H1 (cell line): ENCODE results near the gene CDK5R1. TPM values are rescaled to one million over a fixed set of nuclear protein-coding genes. Genes with fewer than 3 reads are reported as not detected.

ENCODE experiments used
- CTCF ChIA-PET: fragments of 300-600 bp; sonication (Branson Sonifier 250); formaldehyde crosslinking; loops from one replicate; lab custom pipeline; 2021; ENCODE audit not compliant: partially characterized antibody; lab: Charles Lee
- POLR2A ChIA-PET: fragments of 300-600 bp; sonication (Branson Sonifier 250); formaldehyde crosslinking; loops from one replicate; lab custom pipeline; 2021; ENCODE audit warnings: inconsistent platforms; ENCODE audit not compliant: partially characterized antibody; lab: Charles Lee
- DNase-seq, 2 experiments: peaks; one replicate each; pipeline versions ENCODE4 v3.0.0 to v3.0.0-alpha.2; 2010 to 2022; ENCODE audit warnings: low spot score in 2 of 2, low read depth in 1 of 2, mixed read lengths in 1 of 2
- FAIRE-seq: peaks from 2 replicates; lab custom pipeline; 2011; peaks lifted over from hg19 to GRCh38; lab: Jason Lieb, UNC
- H2AFZ ChIP-seq: 2 replicates; pipeline ENCODE4 v1.8.1; 2012; ENCODE audit warnings: low read length, inconsistent platforms
- H2AK5ac ChIP-seq: 2 replicates; pipeline ENCODE4 v1.6.1; 2013; ENCODE audit warnings: low read depth, low read length
- H2BK120ac ChIP-seq: replicated peaks from 2 replicates; pipeline ENCODE3; 2013; ENCODE audit warnings: low read depth, low read length, inconsistent platforms
- H2BK12ac ChIP-seq: 2 replicates; pipeline ENCODE4 v1.6.1; 2013; ENCODE audit warnings: low read depth, low read length
- H2BK15ac ChIP-seq: 2 replicates; pipeline ENCODE4 v1.6.1; 2013; ENCODE audit warnings: low read length
- H2BK20ac ChIP-seq: 2 replicates; pipeline ENCODE4 v1.6.1; 2013; ENCODE audit warnings: low read length
- H2BK5ac ChIP-seq: 2 replicates; pipeline ENCODE4 v1.6.1; 2013; ENCODE audit warnings: low read depth, low read length
- H3K14ac ChIP-seq: 2 replicates; pipeline ENCODE4 v1.6.1; 2013; ENCODE audit warnings: inconsistent platforms; ENCODE audit not compliant: insufficient read length
- H3K18ac ChIP-seq: 2 replicates; pipeline ENCODE4 v1.6.1; 2013; ENCODE audit warnings: low read length; ENCODE audit errors: extremely low read depth
- H3K23ac ChIP-seq: 2 replicates; pipeline ENCODE4 v1.6.1; 2013; ENCODE audit warnings: inconsistent platforms; ENCODE audit not compliant: insufficient read length
- H3K23me2 ChIP-seq: 2 replicates; pipeline ENCODE4 v1.6.1; 2013; ENCODE audit warnings: low read depth, low read length
- H3K27ac ChIP-seq: 2 replicates; pipeline ENCODE4 v1.6.1; 2011; ENCODE audit warnings: low read depth, low read length, inconsistent platforms
- H3K27me3 ChIP-seq, 4 experiments: replicated peaks in 1 of 4; 1 replicate in 1 of 4; 2 replicates in 3 of 4; pipeline versions ENCODE4 v1.6.1 to v1.8.1; 2011 to 2013; ENCODE audit warnings: low read length in 3 of 4, mild to moderate bottlenecking in 3 of 4, inconsistent platforms in 2 of 4, mixed read lengths in 2 of 4, moderate library complexity in 1 of 4; ENCODE audit not compliant: control insufficient read depth in 3 of 4, insufficient read depth in 3 of 4; ENCODE audit errors: extremely low read depth in 1 of 4
- H3K36me3 ChIP-seq, 4 experiments: 2 replicates each; pipeline versions ENCODE4 v1.6.1 to v1.8.1; 2011 to 2013; ENCODE audit warnings: mild to moderate bottlenecking in 4 of 4, low read length in 3 of 4, moderate library complexity in 2 of 4, control low read depth in 1 of 4, inconsistent platforms in 1 of 4; ENCODE audit not compliant: insufficient read depth in 4 of 4, control insufficient read depth in 2 of 4
- H3K4ac ChIP-seq: replicated peaks from 2 replicates; pipeline ENCODE3; 2013; ENCODE audit warnings: low read length, low read depth, mixed read lengths, inconsistent platforms; ENCODE audit not compliant: insufficient read length
- H3K4me1 ChIP-seq, 4 experiments: replicated peaks in 1 of 4; 1 replicate in 1 of 4; 2 replicates in 3 of 4; pipeline versions ENCODE4 v1.6.1 to v1.8.1; 2011 to 2013; ENCODE audit warnings: low read length in 3 of 4, inconsistent platforms in 2 of 4, mixed read lengths in 1 of 4; ENCODE audit not compliant: insufficient read depth in 4 of 4, control insufficient read depth in 3 of 4
- H3K4me2 ChIP-seq, 2 experiments: 2 replicates each; pipeline versions ENCODE4 v1.6.1 to v1.8.1; 2011 to 2013; ENCODE audit warnings: low read depth in 2 of 2, low read length in 2 of 2, control low read depth in 1 of 2, inconsistent platforms in 1 of 2, mild to moderate bottlenecking in 1 of 2; ENCODE audit not compliant: insufficient read depth in 1 of 2
- H3K4me3 ChIP-seq, 4 experiments: fragments of 200-600, 300-600 bp in 1 of 4; sonication (generic), shearing (Covaris generic), sonication (Bioruptor Twin) in 1 of 4; 2 replicates each; pipeline versions ENCODE4 v1.5.1 to v1.8.1; 2011 to 2016; ENCODE audit warnings: low read length in 4 of 4, low read depth in 3 of 4, control low read depth in 2 of 4, inconsistent platforms in 2 of 4, mild to moderate bottlenecking in 2 of 4, mixed read lengths in 1 of 4, moderate library complexity in 1 of 4; ENCODE audit not compliant: insufficient read depth in 2 of 4; ENCODE audit errors: extremely low read depth in 1 of 4
- H3K56ac ChIP-seq: replicated peaks from 2 replicates; pipeline ENCODE3; 2013; ENCODE audit warnings: low read depth, mild to moderate bottlenecking, mixed read lengths, low read length, inconsistent platforms; ENCODE audit not compliant: insufficient read length
- H3K79me1 ChIP-seq: 2 replicates; pipeline ENCODE4 v1.6.1; 2013; ENCODE audit warnings: low read depth, low read length, control low read depth
- H3K79me2 ChIP-seq, 2 experiments: 2 replicates each; pipeline versions ENCODE4 v1.6.1 to v1.8.1; 2012 to 2013; ENCODE audit warnings: low read length in 2 of 2, mild to moderate bottlenecking in 2 of 2, inconsistent platforms in 1 of 2; ENCODE audit not compliant: insufficient read depth in 2 of 2, control insufficient read depth in 1 of 2
- H3K9ac ChIP-seq, 4 experiments: replicated peaks in 1 of 4; 1 replicate in 1 of 4; 2 replicates in 3 of 4; pipeline versions ENCODE4 v1.6.1 to v1.8.1; 2011 to 2013; ENCODE audit warnings: low read depth in 3 of 4, low read length in 3 of 4, control low read depth in 2 of 4, mild to moderate bottlenecking in 2 of 4, moderate library complexity in 2 of 4, inconsistent platforms in 1 of 4; ENCODE audit errors: extremely low read depth in 1 of 4
- H3K9me3 ChIP-seq, 2 experiments: 2 replicates each; pipeline versions ENCODE4 v1.6.1 to v1.8.1; 2012 to 2013; ENCODE audit warnings: mild to moderate bottlenecking in 2 of 2, moderate library complexity in 2 of 2, control low read depth in 1 of 2, inconsistent platforms in 1 of 2, low read depth in 1 of 2, low read length in 1 of 2, mixed read lengths in 1 of 2; ENCODE audit not compliant: insufficient read depth in 2 of 2
- H4K20me1 ChIP-seq, 2 experiments: replicated peaks in 1 of 2; 2 replicates each; pipeline versions ENCODE3 to v1.8.1; 2011 to 2013; ENCODE audit warnings: inconsistent platforms in 2 of 2, low read length in 2 of 2, mild to moderate bottlenecking in 1 of 2; ENCODE audit not compliant: insufficient read depth in 2 of 2, control insufficient read depth in 1 of 2
- H4K5ac ChIP-seq: 2 replicates; pipeline ENCODE4 v1.6.1; 2013; ENCODE audit warnings: low read length, low read depth, mixed read lengths, inconsistent platforms; ENCODE audit not compliant: insufficient read length
- H4K8ac ChIP-seq: 2 replicates; pipeline ENCODE4 v1.8.0; 2013; ENCODE audit warnings: mild to moderate bottlenecking, moderate library complexity, low read length, inconsistent platforms; ENCODE audit not compliant: insufficient read depth; ENCODE audit errors: extremely low read depth
- H4K91ac ChIP-seq: replicated peaks from 2 replicates; pipeline ENCODE3; 2013; ENCODE audit warnings: low read length, mixed read lengths, inconsistent platforms; ENCODE audit not compliant: insufficient read length
- CTBP2 ChIP-seq: IDR thresholded peaks from 2 replicates; pipeline ENCODE4 v1.7.0; 2011; ENCODE audit warnings: borderline replicate concordance, mild to moderate bottlenecking, moderate library complexity, mixed read lengths, low read length; ENCODE audit not compliant: insufficient read depth, insufficient read length
- GABPA ChIP-seq: IDR thresholded peaks from 2 replicates; pipeline ENCODE4 v1.6.1; 2011; ENCODE audit warnings: mild to moderate bottlenecking, low read length, moderate library complexity, borderline replicate concordance; ENCODE audit not compliant: insufficient read depth
- HDAC2 ChIP-seq, 2 experiments: fragments of 300-600 bp in 1 of 2; sonication (generic) in 1 of 2; IDR thresholded peaks; 2 replicates each; pipeline ENCODE4 v1.6.1; 2011 to 2012; ENCODE audit warnings: low read depth in 2 of 2, low read length in 2 of 2, mild to moderate bottlenecking in 2 of 2, moderate library complexity in 2 of 2, borderline replicate concordance in 1 of 2, inconsistent platforms in 1 of 2
- JUND ChIP-seq: IDR thresholded peaks from 2 replicates; pipeline ENCODE4 v1.6.1; 2011; ENCODE audit warnings: mild to moderate bottlenecking, improper control_type of control experiment, low read length
- SAP30 ChIP-seq: fragments of 300-600 bp; sonication (generic); IDR thresholded peaks from 2 replicates; pipeline ENCODE4 v1.7.1; 2012; ENCODE audit warnings: low read length, moderate library complexity, mild to moderate bottlenecking, inconsistent platforms; ENCODE audit not compliant: insufficient read depth, insufficient replicate concordance
- TEAD4 ChIP-seq: IDR thresholded peaks from 2 replicates; pipeline ENCODE4 v1.6.1; 2012; ENCODE audit warnings: low read depth, low read length, inconsistent platforms, mixed read lengths
- YY1 ChIP-seq: IDR thresholded peaks from 2 replicates; pipeline ENCODE4 v1.6.1; 2011; ENCODE audit warnings: low read depth, mild to moderate bottlenecking, low read length
- WGBS, 2 experiments: shearing (Covaris generic) in 1 of 2; methylation state at CpG; one replicate each; pipeline versions ENCODE4 v1.1.6 to v1.1.7; 2013 to 2015; ENCODE audit warnings: low lambda C conversion rate in 2 of 2, mixed read lengths in 2 of 2, inconsistent platforms in 1 of 2, low coverage in 1 of 2, missing lambda C conversion rate in 1 of 2; ENCODE audit not compliant: insufficient replicate concordance in 2 of 2, insufficient coverage in 1 of 2, insufficient read length in 1 of 2; ENCODE audit errors: extremely low coverage in 1 of 2, missing lambda C conversion rate in 1 of 2; 5-methylcytosine and 5-hydroxymethylcytosine counted together
- polyA plus RNA-seq, 7 experiments: library from polyadenylated mRNA; depleted of rRNA in 3 of 7; stranded (reverse) in 5 of 7; unstranded in 2 of 7; fragments of >200 nt in 5 of 7; fragments of 200-250 nt in 2 of 7; gene quantifications; 1 replicate in 5 of 7; 2 replicates in 1 of 7; 4 replicates in 1 of 7; pipeline versions ENCODE4 v1.2.1 to v1.2.3, GENCODE V29; 2011 to 2013; ENCODE audit warnings: missing spikeins in 2 of 7, mixed read lengths in 2 of 7
- total RNA-seq: library from RNA; stranded (reverse); fragmentation: NEBNext Ultra II Directional; extraction: Animal tissue kit (Norgen Biotek cat#: 25700); gene quantifications from 2 replicates; pipeline ENCODE4 v1.2.1, GENCODE V29; 2021

CDK5R1 gene
- total and polyA plus RNA-seq, 2 of the 8 experiments (the other 6 are each of a cell fraction or from before 2014, with no cell fraction given), result 2.7 to 9.9 TPM

GRCh38 chr17:32493976-32494513, 7.3 kb downstream of the CDK5R1 start:
- H3K4me1 ChIP-seq, result peaks cover 0 to 19% (median 11%) of the 10 kb centered on the region in 4 experiments; a peak in 6 of 7 replicates
- H3K18ac ChIP-seq, result no peak overlapping the region
- no peaks in the 10 kb centered on the region for H3K27me3 ChIP-seq
- H2AK5ac ChIP-seq, result no peak overlapping the region
- no peak overlapping the region for H2BK20ac ChIP-seq
- no peak overlapping the region for H4K5ac ChIP-seq
- ChIA-PET POLR2A (interaction anchor here (1.0 to 1.2 kb wide), 2 partner anchors 9 to 17 kb away, joined by 3 read pairs; no protein-coding TSS in a partner anchor), CTCF (interaction anchor here (0.9 to 1.4 kb wide), 2 partner anchors 10 to 72 kb away, joined by 3 to 4 read pairs; no protein-coding TSS in a partner anchor)
- no peak overlapping the region for H3K4me3 ChIP-seq
- no peak overlapping the region for H3K14ac ChIP-seq
- no peak overlapping the region for H3K9ac ChIP-seq
- no peaks in the 10 kb centered on the region for H3K23me2 ChIP-seq
- no peaks in the 10 kb centered on the region for H3K9me3 ChIP-seq
- no peak overlapping the region for H3K4ac ChIP-seq
- H2BK12ac ChIP-seq, result no peak overlapping the region
- DNase-seq, result no peak
- peaks cover 0 to 15% of the 10 kb centered on the region in 2 experiments; a peak in 2 of 4 replicates for H3K79me2 ChIP-seq
- H3K56ac ChIP-seq, result no peak overlapping the region
- WGBS, 2 experiments, result 91% methylated on average over 11 of the region's 11 CpGs; no CpG with 5 or more reads in 1 of the 2 experiments
- no peak overlapping the region for H4K91ac ChIP-seq
- no peak for FAIRE-seq
- no peak overlapping the region for H4K8ac ChIP-seq
- peaks cover 7% of the 10 kb centered on the region; the same call in 1 of the 2 replicates for H3K79me1 ChIP-seq
- H3K36me3 ChIP-seq, result peaks cover 0 to 10% (median 4%) of the 10 kb centered on the region in 4 experiments; a peak in 3 of 8 replicates
- H3K4me2 ChIP-seq, result no peak overlapping the region
- TF ChIP-seq YY1 (no peak), SAP30 (no peak), JUND (no peak), CTBP2 (no peak), TEAD4 (no peak), GABPA (no peak), HDAC2 (IDR thresholded peaks at IDR 0.05; ENCODE audit: borderline replicate concordance in 1 of 2, low read depth in 2 of 2, low read length in 2 of 2) (no peak)
- no peak overlapping the region for H2AFZ ChIP-seq
- peaks cover under 1 to 11% of the 10 kb centered on the region in 2 experiments for H4K20me1 ChIP-seq
- H2BK120ac ChIP-seq, result no peak overlapping the region
- no peak overlapping the region for H2BK5ac ChIP-seq
- no peak overlapping the region for H3K23ac ChIP-seq
- H3K27ac ChIP-seq, result no peak overlapping the region
- H2BK15ac ChIP-seq, result no peak overlapping the region
